Natural killer cell (primary cell): ENCODE results near the gene TSKU. TPM values are rescaled to one million over a fixed set of nuclear protein-coding genes. Genes with fewer than 3 reads are reported as not detected.

ENCODE experiments used
- ATAC-seq, 3 donors: fragments of 150-1000 bp in 2 of 3; fragments of 200-7000 bp in 1 of 3; cut with Tn5 transposase; 1 replicate in 1 of 3; 2 replicates in 2 of 3; pipeline ENCODE4 v1.10.0; 2021; ENCODE audit warnings: mild to moderate bottlenecking in 2 of 3, moderate library complexity in 2 of 3
- DNase-seq, 2 donors: peaks; one replicate each; pipeline versions ENCODE4 v3.0.0 to v3.0.0-alpha.2; 2013 to 2021; ENCODE audit warnings: mixed read lengths in 1 of 2
- H3K27ac ChIP-seq: one replicate; pipeline ENCODE4 v1.5.1; 2013; ENCODE audit warnings: mild to moderate bottlenecking, low read length
- H3K27me3 ChIP-seq: one replicate; pipeline ENCODE4 v1.6.1; 2013; ENCODE audit warnings: low read length; ENCODE audit not compliant: control insufficient read depth, insufficient read depth
- H3K36me3 ChIP-seq: one replicate; pipeline ENCODE4 v1.6.1; 2013; ENCODE audit warnings: low read length; ENCODE audit not compliant: control insufficient read depth, insufficient read depth
- H3K4me1 ChIP-seq: one replicate; pipeline ENCODE4 v1.6.1; 2013; ENCODE audit warnings: low read length; ENCODE audit not compliant: control insufficient read depth, insufficient read depth
- H3K4me3 ChIP-seq: one replicate; pipeline ENCODE4 v1.5.1; 2013; ENCODE audit warnings: low read length
- H3K9me3 ChIP-seq: one replicate; pipeline ENCODE4 v1.6.1; 2013; ENCODE audit warnings: low read length; ENCODE audit not compliant: control insufficient read depth, insufficient read depth
- H3K27ac Mint-ChIP-seq, 2 donors: one replicate each; pipeline ENCODE4 v1.8.0; 2022; ENCODE audit warnings: mild to moderate bottlenecking in 2 of 2, mixed read lengths in 2 of 2, moderate library complexity in 1 of 2
- H3K27me3 Mint-ChIP-seq, 2 donors: one replicate each; pipeline ENCODE4 v1.8.0; 2022; ENCODE audit warnings: low read depth in 2 of 2, mixed read lengths in 2 of 2
- H3K36me3 Mint-ChIP-seq: one replicate; pipeline ENCODE4 v1.8.0; 2022; ENCODE audit warnings: mixed read lengths
- H3K4me1 Mint-ChIP-seq, 2 donors: one replicate each; pipeline ENCODE4 v1.8.0; 2022; ENCODE audit warnings: mixed read lengths in 2 of 2
- H3K4me3 Mint-ChIP-seq: one replicate; pipeline ENCODE4 v1.8.0; 2022; ENCODE audit warnings: mild to moderate bottlenecking, moderate library complexity, mixed read lengths
- H3K9me3 Mint-ChIP-seq, 2 donors: one replicate each; pipeline ENCODE4 v1.8.0; 2022; ENCODE audit warnings: mixed read lengths in 2 of 2
- WGBS: methylation state at CpG from one replicate; pipeline ENCODE4 v1.1.7; 2013; ENCODE audit warnings: missing lambda C conversion rate; ENCODE audit not compliant: insufficient coverage; 5-methylcytosine and 5-hydroxymethylcytosine counted together
- intact Hi-C: fragments of 100-400 bp; cut with micrococcal nuclease; formaldehyde crosslinking; loops from one replicate; pipeline ENCODE4 v1.14.2; 2022
- total RNA-seq, 4 donors: library from RNA; stranded (reverse); fragments of 120-200 nt in 1 of 4; gene quantifications; one replicate each; pipeline versions ENCODE4 v1.2.3 to v1.2.4, GENCODE V29; 2013 to 2022
- TF ChIP-seq, protein P1 (sequence below): fragments of 200-600 bp; IDR thresholded peaks from one replicate; pipeline ENCODE4 v1.8.0; 2022; ENCODE audit warnings: antibody characterized with exemption

Gene TSKU
- total RNA-seq, 3 donors from 2014 or later (not counting 1 experiment from before 2014, with no cell fraction given), result not detected

DNA sequence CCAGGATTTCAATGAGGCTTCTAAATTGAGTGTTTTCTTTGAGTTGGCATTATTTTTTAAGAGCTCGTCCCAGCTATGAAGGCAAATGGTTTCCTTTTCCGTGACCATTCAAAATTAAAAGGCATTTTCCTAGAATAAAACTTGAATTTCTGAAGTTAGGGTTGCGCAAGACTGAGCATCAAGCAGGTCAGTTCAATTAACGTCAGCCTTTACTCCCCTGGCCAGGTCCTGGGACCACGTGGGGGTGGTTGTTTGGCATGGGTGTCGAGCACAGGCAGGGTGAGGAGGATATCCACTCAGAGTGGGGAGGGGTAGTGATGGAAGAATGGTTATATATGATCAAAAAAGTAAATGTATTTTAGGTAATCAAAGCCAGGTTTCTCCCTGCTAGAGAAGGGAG is 43.4 kb upstream of the TSKU start:
- TF ChIP-seq, protein P1, sequence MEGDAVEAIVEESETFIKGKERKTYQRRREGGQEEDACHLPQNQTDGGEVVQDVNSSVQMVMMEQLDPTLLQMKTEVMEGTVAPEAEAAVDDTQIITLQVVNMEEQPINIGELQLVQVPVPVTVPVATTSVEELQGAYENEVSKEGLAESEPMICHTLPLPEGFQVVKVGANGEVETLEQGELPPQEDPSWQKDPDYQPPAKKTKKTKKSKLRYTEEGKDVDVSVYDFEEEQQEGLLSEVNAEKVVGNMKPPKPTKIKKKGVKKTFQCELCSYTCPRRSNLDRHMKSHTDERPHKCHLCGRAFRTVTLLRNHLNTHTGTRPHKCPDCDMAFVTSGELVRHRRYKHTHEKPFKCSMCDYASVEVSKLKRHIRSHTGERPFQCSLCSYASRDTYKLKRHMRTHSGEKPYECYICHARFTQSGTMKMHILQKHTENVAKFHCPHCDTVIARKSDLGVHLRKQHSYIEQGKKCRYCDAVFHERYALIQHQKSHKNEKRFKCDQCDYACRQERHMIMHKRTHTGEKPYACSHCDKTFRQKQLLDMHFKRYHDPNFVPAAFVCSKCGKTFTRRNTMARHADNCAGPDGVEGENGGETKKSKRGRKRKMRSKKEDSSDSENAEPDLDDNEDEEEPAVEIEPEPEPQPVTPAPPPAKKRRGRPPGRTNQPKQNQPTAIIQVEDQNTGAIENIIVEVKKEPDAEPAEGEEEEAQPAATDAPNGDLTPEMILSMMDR, result no peak
- Histone ChIP-seq H3K27ac (no peak overlapping the region), H3K4me1 (no peaks in the 10 kb centered on the region), H3K27me3 (no peaks in the 10 kb centered on the region), H3K9me3 (no peaks in the 10 kb centered on the region), H3K4me3 (no peak overlapping the region), H3K36me3 (no peaks in the 10 kb centered on the region)
- H3K27ac Mint-ChIP-seq, result no peak overlapping the region
- DNase-seq (no peak), ATAC-seq (no peak)
- H3K36me3 Mint-ChIP-seq, result no peaks in the 10 kb centered on the region
- whole genome bisulfite sequencing, result 79% methylated on average over 6 of the region's 6 CpGs
- intact Hi-C loops, result no loop called here
- H3K4me1 Mint-ChIP-seq, result no peaks in the 10 kb centered on the region
- H3K4me3 Mint-ChIP-seq, result no peak overlapping the region
- no peaks in the 10 kb centered on the region for H3K9me3 Mint-ChIP-seq
- peaks cover 7 to 16% of the 10 kb centered on the region in 2 donors for H3K27me3 Mint-ChIP-seq

DNA sequence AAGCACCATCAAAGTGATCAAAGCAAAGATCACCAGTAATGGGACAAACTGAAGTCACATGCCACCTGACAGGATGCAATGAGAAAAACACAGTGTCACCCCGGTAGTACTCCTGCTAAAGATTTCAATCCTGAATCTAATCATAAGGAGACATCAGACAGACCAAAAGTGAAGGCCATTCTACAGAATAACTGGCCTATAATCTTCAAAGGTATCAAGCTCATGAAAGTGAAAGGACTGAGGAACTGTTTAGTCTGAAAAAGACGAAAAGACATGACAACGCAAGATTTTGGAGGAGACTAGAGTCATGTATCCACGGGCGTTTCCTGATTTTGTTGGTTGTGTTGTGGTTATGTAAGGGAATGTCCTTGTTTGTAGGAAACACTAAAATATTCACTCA is 42.4 kb upstream of the TSKU start:
- no peak overlapping the region for H3K27ac ChIP-seq
- H3K36me3 ChIP-seq, result no peaks in the 10 kb centered on the region
- 71% methylated on average over 5 of the region's 5 CpGs for WGBS
- intact Hi-C loops, result no loop called here
- H3K27me3 ChIP-seq, result no peaks in the 10 kb centered on the region
- Mint-ChIP-seq H3K36me3 (no peaks in the 10 kb centered on the region), H3K9me3 (no peaks in the 10 kb centered on the region), H3K4me1 (no peaks in the 10 kb centered on the region), H3K27me3 (peaks cover 11 to 16% of the 10 kb centered on the region in 2 donors), H3K27ac (no peak overlapping the region), H3K4me3 (no peak overlapping the region)
- TF ChIP-seq, protein P1, result no peak
- H3K9me3 ChIP-seq, result no peaks in the 10 kb centered on the region
- H3K4me3 ChIP-seq, result no peak overlapping the region
- H3K4me1 ChIP-seq, result no peaks in the 10 kb centered on the region
- ATAC-seq, result no peak
- DNase-seq, result no peak

DNA sequence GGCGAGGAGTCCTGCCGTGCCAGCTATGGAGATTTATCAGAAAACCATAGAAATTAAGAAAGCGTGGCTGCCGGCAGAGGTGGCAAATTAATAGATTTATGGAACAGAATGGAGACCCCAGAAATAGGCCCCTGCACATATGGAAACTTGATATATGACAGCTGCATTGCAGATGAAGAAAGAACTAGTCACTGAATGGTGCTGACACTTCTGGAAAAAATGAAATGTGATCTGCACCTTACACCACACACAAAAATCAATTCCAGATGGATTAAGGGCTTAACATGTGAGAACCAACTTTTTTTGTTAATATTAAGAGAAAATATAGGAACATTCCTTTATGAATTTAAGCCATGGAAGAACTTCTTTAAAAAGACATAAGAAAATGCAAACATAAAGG is 40.3 kb upstream of the TSKU start:
- H3K36me3 ChIP-seq, result no peaks in the 10 kb centered on the region
- DNase-seq (no peak), ATAC-seq (no peak)
- no peaks in the 10 kb centered on the region for H3K27me3 ChIP-seq
- Mint-ChIP-seq H3K4me3 (no peak overlapping the region), H3K27ac (no peak overlapping the region), H3K9me3 (no peaks in the 10 kb centered on the region), H3K27me3 (peaks cover 16 to 18% of the 10 kb centered on the region in 2 donors), H3K36me3 (no peaks in the 10 kb centered on the region), H3K4me1 (no peaks in the 10 kb centered on the region)
- no peaks in the 10 kb centered on the region for H3K9me3 ChIP-seq
- H3K27ac ChIP-seq, result no peak overlapping the region
- H3K4me1 ChIP-seq, result no peaks in the 10 kb centered on the region
- intact Hi-C loops, result no loop called here
- TF ChIP-seq, protein P1, result no peak
- WGBS, result 90% methylated on average over 4 of the region's 4 CpGs
- no peak overlapping the region for H3K4me3 ChIP-seq

DNA sequence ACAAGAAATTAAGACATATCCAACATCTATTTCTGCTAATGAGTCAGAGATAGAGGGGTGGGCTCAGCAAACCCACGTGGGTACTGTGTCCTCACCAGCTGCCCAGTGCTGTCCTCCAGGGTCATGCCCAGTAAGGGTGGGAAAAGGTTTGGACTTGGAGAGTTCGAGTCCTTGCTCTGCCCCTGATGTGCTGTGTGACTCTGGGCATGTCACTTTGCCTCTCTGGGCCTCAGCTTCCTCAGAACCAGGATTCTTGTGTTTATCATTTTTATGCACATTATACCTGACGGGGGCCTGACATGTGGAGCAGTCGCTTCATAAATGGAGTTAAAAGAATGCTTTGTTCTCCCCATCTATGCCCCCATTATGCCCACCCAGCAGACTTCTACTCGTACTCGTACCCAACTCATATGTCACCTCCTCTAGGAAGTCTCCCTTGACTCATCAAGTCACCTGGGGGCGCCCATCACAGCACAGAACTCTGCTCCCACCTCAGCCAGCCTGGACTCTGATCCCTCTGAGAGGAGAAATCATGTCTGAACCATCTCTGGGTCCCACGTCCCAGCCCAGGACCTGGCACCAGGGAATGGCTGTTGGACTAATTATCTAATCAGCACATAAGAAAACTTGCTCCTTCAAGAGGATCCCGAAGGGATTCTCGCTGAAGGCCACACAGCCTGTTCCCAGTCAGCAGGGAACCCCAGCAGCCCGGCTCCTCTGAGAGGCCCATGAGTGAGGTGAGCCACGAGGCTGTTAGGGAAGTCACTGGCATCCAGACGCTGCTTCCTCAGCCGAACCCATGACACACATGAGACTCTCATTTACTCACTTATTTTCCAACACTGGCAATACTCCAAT is 38.7 kb upstream of the TSKU start:
- DNase-seq (no peak), ATAC-seq (no peak)
- intact Hi-C loops, result no loop called here
- Mint-ChIP-seq H3K27ac (no peak overlapping the region), H3K36me3 (no peaks in the 10 kb centered on the region), H3K4me3 (no peak overlapping the region), H3K4me1 (no peaks in the 10 kb centered on the region), H3K27me3 (peaks cover 18 to 23% of the 10 kb centered on the region in 2 donors), H3K9me3 (no peaks in the 10 kb centered on the region)
- Histone ChIP-seq H3K4me3 (no peak overlapping the region), H3K27me3 (no peaks in the 10 kb centered on the region), H3K36me3 (no peaks in the 10 kb centered on the region), H3K27ac (no peak overlapping the region), H3K4me1 (no peaks in the 10 kb centered on the region), H3K9me3 (no peaks in the 10 kb centered on the region)
- TF ChIP-seq, protein P1, result no peak
- WGBS, result 67% methylated on average over 13 of the region's 14 CpGs
